HCT116 (cell line): ENCODE data around the gene FBXL17. TPM values are rescaled to one million over a fixed set of nuclear protein-coding genes. Genes with fewer than 3 reads are reported as not detected.

Experiments
- ATAC-seq: fragments of 200-7000 bp; cut with Tn5 transposase; 2 replicates; pipeline ENCODE4 v1.9.1; 2020; ENCODE audit warnings: mild to moderate bottlenecking, moderate library complexity
- BruUV-seq: library from RNA; stranded (reverse); fragments of 400-500 nt; replicated peaks from 2 replicates; lab custom pipeline; 2021; lab: Mats Ljungman, UMichigan
- CTCF ChIA-PET: fragments of 300-600 bp; sonication (Branson Sonifier 250); formaldehyde crosslinking; loops from one replicate; lab custom pipeline; 2021; ENCODE audit warnings: antibody characterized with exemption; lab: Charles Lee
- POLR2A ChIA-PET: fragments of 300-600, 350-600 bp; sonication (Branson Sonifier 250); formaldehyde crosslinking; loops from one replicate; lab custom pipeline; 2021; ENCODE audit warnings: antibody characterized with exemption; lab: Charles Lee
- RAD21 ChIA-PET, 2 experiments: fragments of 300-600 bp; sonication (Branson Sonifier 250); formaldehyde crosslinking; loops; one replicate each; lab custom pipeline; 2023; ENCODE audit warnings: low total read pairs in 2 of 2; ENCODE audit not compliant: uncharacterized antibody in 2 of 2, unreplicated experiment in 2 of 2, low non-redundant PET in 1 of 2; lab: Charles Lee
- DNase-seq: peaks from one replicate; pipeline ENCODE4 v3.0.0-alpha.2; 2010; ENCODE audit warnings: low read depth, low spot score
- H2AFZ ChIP-seq: fragments of 200-600 bp; shearing (Covaris generic), sonication (generic); 2 replicates; pipeline ENCODE4 v1.6.1; 2017; ENCODE audit warnings: low read depth, mixed run types, mixed read lengths, antibody characterized with exemption, low read length; ENCODE audit not compliant: poor library complexity, severe bottlenecking
- H3K27ac ChIP-seq: 2 replicates; pipeline ENCODE4 v1.5.1; 2012; ENCODE audit warnings: low read depth, low read length
- H3K27me3 ChIP-seq: fragments of 200-600 bp; sonication (generic); 2 replicates; pipeline ENCODE4 v1.6.1; 2016; ENCODE audit warnings: mixed run types, low read length, mixed read lengths; ENCODE audit not compliant: insufficient read depth
- H3K36me3 ChIP-seq, 2 experiments: fragments of 200-500 bp in 1 of 2; fragments of 200-600 bp in 1 of 2; sonication (Bioruptor generic) in 1 of 2; sonication (generic) in 1 of 2; 2 replicates each; pipeline versions ENCODE4 v1.5.1 to v1.6.1; 2014 to 2016; ENCODE audit warnings: low read length in 2 of 2, inconsistent platforms in 1 of 2, mixed read lengths in 1 of 2, mixed run types in 1 of 2; ENCODE audit not compliant: insufficient read depth in 2 of 2, control insufficient read depth in 1 of 2
- H3K4me1 ChIP-seq, 2 experiments: fragments of 200-600 bp in 1 of 2; sonication (generic) in 1 of 2; 2 replicates each; pipeline versions ENCODE4 v1.5.1 to v1.6.1; 2012 to 2017; ENCODE audit warnings: low read length in 2 of 2, inconsistent platforms in 1 of 2, mild to moderate bottlenecking in 1 of 2, mixed read lengths in 1 of 2, mixed run types in 1 of 2, moderate library complexity in 1 of 2; ENCODE audit not compliant: insufficient read depth in 2 of 2, control insufficient read depth in 1 of 2
- H3K4me2 ChIP-seq: fragments of 200-600 bp; sonication (generic); 2 replicates; pipeline ENCODE4 v1.6.1; 2017; ENCODE audit warnings: mixed run types, low read length, mixed read lengths
- H3K4me3 ChIP-seq, 2 experiments: fragments of 200-600 bp in 1 of 2; sonication (generic) in 1 of 2; replicated peaks in 1 of 2; 2 replicates each; pipeline ENCODE4 v1.5.1; 2011 to 2016; ENCODE audit warnings: low read length in 2 of 2, control low read depth in 1 of 2, low read depth in 1 of 2, mild to moderate bottlenecking in 1 of 2, mixed read lengths in 1 of 2, mixed run types in 1 of 2
- H3K79me2 ChIP-seq: fragments of 200-600 bp; sonication (generic); 2 replicates; pipeline ENCODE4 v1.6.1; 2017; ENCODE audit warnings: mild to moderate bottlenecking, mixed run types, low read length, moderate library complexity, mixed read lengths; ENCODE audit not compliant: insufficient read depth
- H3K9ac ChIP-seq: fragments of 200-600 bp; sonication (generic); 2 replicates; pipeline ENCODE4 v1.6.1; 2016; ENCODE audit warnings: low read length, mixed read lengths
- H3K9me2 ChIP-seq: fragments of 200-600 bp; sonication (generic), shearing (Covaris generic); 2 replicates; pipeline ENCODE4 v1.6.1; 2017; ENCODE audit warnings: mixed run types, mild to moderate bottlenecking, moderate library complexity; ENCODE audit not compliant: insufficient read depth
- H3K9me3 ChIP-seq, 2 experiments: fragments of 200-500 bp in 1 of 2; fragments of 200-600 bp in 1 of 2; sonication (Bioruptor generic) in 1 of 2; sonication (generic) in 1 of 2; 2 replicates each; pipeline ENCODE4 v1.6.1; 2014 to 2017; ENCODE audit warnings: low read length in 2 of 2, mixed read lengths in 2 of 2, inconsistent platforms in 1 of 2, low read depth in 1 of 2, mild to moderate bottlenecking in 1 of 2, mixed run types in 1 of 2, moderate library complexity in 1 of 2; ENCODE audit not compliant: control insufficient read depth in 1 of 2, insufficient read depth in 1 of 2
- H4K20me1 ChIP-seq: fragments of 200-600 bp; sonication (generic), shearing (Covaris generic); 2 replicates; pipeline ENCODE4 v1.6.1; 2017; ENCODE audit warnings: mixed run types, mild to moderate bottlenecking, moderate library complexity; ENCODE audit not compliant: insufficient read depth
- CEBPB ChIP-seq: IDR thresholded peaks from 2 replicates; pipeline ENCODE4 v1.6.1; 2012; ENCODE audit warnings: low read depth
- ELF1 ChIP-seq: IDR thresholded peaks from 2 replicates; pipeline ENCODE4 v1.6.1; 2012; ENCODE audit warnings: low read depth, borderline replicate concordance
- EZH2 ChIP-seq: fragments of 200-600 bp; sonication (generic); IDR thresholded peaks from 2 replicates; pipeline ENCODE4 v1.6.1; 2017; ENCODE audit warnings: antibody characterized with exemption, mixed run types
- EZH2phosphoT487 ChIP-seq: fragments of 200-600 bp; IDR thresholded peaks from 2 replicates; pipeline ENCODE4 v1.6.1; 2018; ENCODE audit warnings: antibody characterized with exemption, borderline replicate concordance
- MAX ChIP-seq: IDR thresholded peaks from 2 replicates; pipeline ENCODE4 v1.6.1; 2012
- POLR2A ChIP-seq: IDR thresholded peaks from 2 replicates; pipeline ENCODE4 v1.7.0; 2011; ENCODE audit warnings: borderline replicate concordance; ENCODE audit not compliant: insufficient read depth, insufficient read length; ENCODE audit errors: extremely low read depth
- POLR2AphosphoS5 ChIP-seq: IDR thresholded peaks from 2 replicates; pipeline ENCODE4 v1.6.1; 2011; ENCODE audit warnings: mild to moderate bottlenecking, low read depth, low read length, moderate library complexity
- RAD21 ChIP-seq: IDR thresholded peaks from 2 replicates; pipeline ENCODE4 v1.6.1; 2012; ENCODE audit warnings: low read depth, mild to moderate bottlenecking
- REST ChIP-seq: IDR thresholded peaks from 2 replicates; pipeline ENCODE4 v1.6.1; 2012; ENCODE audit warnings: low read depth
- SRF ChIP-seq: IDR thresholded peaks from 2 replicates; pipeline ENCODE4 v1.6.1; 2012; ENCODE audit warnings: low read depth
- TCF7L2 ChIP-seq: IDR thresholded peaks from 2 replicates; pipeline ENCODE4 v1.7.0; 2011; ENCODE audit warnings: borderline replicate concordance, inconsistent platforms; ENCODE audit not compliant: insufficient read depth, insufficient read length; ENCODE audit errors: extremely low read depth
- YY1 ChIP-seq: IDR thresholded peaks from 2 replicates; pipeline ENCODE4 v1.6.1; 2011; ENCODE audit warnings: low read length, low read depth, moderate library complexity, mild to moderate bottlenecking; ENCODE audit not compliant: insufficient replicate concordance; ENCODE audit errors: extremely low read depth
- ZFX ChIP-seq: fragments of 450-650 bp; IDR thresholded peaks from 2 replicates; pipeline ENCODE4 v1.6.1; 2017
- ZNF274 ChIP-seq: fragments of 200-500 bp; sonication (Bioruptor generic); IDR thresholded peaks from 2 replicates; pipeline ENCODE4 v1.6.1; 2014; ENCODE audit warnings: mild to moderate bottlenecking, low read depth, low read length, inconsistent platforms
- intact Hi-C: fragments of 100-400 bp; cut with micrococcal nuclease; formaldehyde crosslinking; loops from 2 replicates; pipeline ENCODE4 v1.10.0; 2022
- total RNA-seq: library from RNA; stranded (reverse); gene quantifications from one replicate; pipeline ENCODE4 v1.2.1, GENCODE V29; 2021; ENCODE audit not compliant: unreplicated experiment
- TF ChIP-seq, protein P1 (sequence below): IDR thresholded peaks from 2 replicates; pipeline ENCODE4 v1.6.1; 2012
- TF ChIP-seq, protein P2 (sequence below): IDR thresholded peaks from 2 replicates; pipeline ENCODE4 v1.6.1; 2011; ENCODE audit warnings: mild to moderate bottlenecking, low read length, moderate library complexity; ENCODE audit not compliant: insufficient replicate concordance; ENCODE audit errors: extremely low read depth

Gene FBXL17
- total RNA-seq, 1 experiment from 2014 or later, result 9.4 TPM

- Histone ChIP-seq H3K4me1 (no peaks in the 10 kb centered on the region), H3K27ac (no peak overlapping the region), H3K9me2 (no peaks in the 10 kb centered on the region), H3K27me3 (no peaks in the 10 kb centered on the region)
- TF ChIP-seq YY1, result no peak
- TF ChIP-seq ELF1, result no peak
- no peak for TF ChIP-seq MAX
- no peak for TF ChIP-seq POLR2A
- TF ChIP-seq, protein P1, sequence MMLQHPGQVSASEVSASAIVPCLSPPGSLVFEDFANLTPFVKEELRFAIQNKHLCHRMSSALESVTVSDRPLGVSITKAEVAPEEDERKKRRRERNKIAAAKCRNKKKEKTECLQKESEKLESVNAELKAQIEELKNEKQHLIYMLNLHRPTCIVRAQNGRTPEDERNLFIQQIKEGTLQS, result no peak
- TF ChIP-seq EZH2, result no peak
- no peak for TF ChIP-seq CEBPB
- no peak for TF ChIP-seq ZFX
- TF ChIP-seq TCF7L2, result no peak
- TF ChIP-seq, all 23 proteins: peak for 0
- Histone ChIP-seq H3K9me3 (no peaks in the 10 kb centered on the region), H3K4me3 (no peak overlapping the region), H2AFZ (no peak overlapping the region), H3K9ac (no peak overlapping the region), H3K4me2 (no peak overlapping the region), H3K36me3 (no peaks in the 10 kb centered on the region), H4K20me1 (no peaks in the 10 kb centered on the region), H3K79me2 (no peaks in the 10 kb centered on the region)
- ChIA-PET POLR2A (interaction anchor here (0.5 to 1.4 kb wide), 2 partner anchors 14 to 459 kb away, joined by 3 read pairs; no protein-coding TSS in a partner anchor), RAD21 (no interaction called here), CTCF (no interaction called here)
- BruUV-seq, result no TSS peak
- no peak for DNase-seq
- intact Hi-C loops, result no loop called here
- ATAC-seq, result no peak
Observed at GRCh38 chr5:108101821-108102220, 280.1 kb downstream of the FBXL17 start.

DNA sequence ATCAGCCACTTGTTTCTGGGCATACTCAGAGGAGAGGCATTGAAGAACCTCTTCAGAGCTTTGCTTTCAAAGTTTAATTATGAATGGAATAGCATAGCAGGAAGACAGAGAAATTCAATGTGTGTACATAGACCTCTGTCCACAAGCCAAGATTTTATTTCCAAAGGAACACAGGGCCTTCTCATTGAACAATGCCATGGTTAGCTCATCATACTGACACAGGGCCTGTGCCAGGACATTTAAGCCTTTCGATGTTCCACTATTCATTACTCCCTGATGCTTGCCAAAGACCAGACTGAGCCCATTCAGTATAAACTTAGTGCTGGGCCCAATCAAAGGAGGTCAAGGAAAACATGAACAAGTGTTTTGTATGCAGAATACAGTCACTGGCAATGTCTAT, 280.8 kb downstream of the FBXL17 start:
- Histone ChIP-seq H3K9ac (no peak overlapping the region), H3K4me2 (no peak overlapping the region), H3K9me2 (no peaks in the 10 kb centered on the region), H3K36me3 (no peaks in the 10 kb centered on the region), H3K27ac (no peak overlapping the region), H3K79me2 (no peaks in the 10 kb centered on the region), H3K4me1 (no peaks in the 10 kb centered on the region), H3K4me3 (no peak overlapping the region), H4K20me1 (no peaks in the 10 kb centered on the region), H3K27me3 (no peaks in the 10 kb centered on the region), H3K9me3 (no peaks in the 10 kb centered on the region), H2AFZ (no peak overlapping the region)
- ChIA-PET RAD21 (no interaction called here), CTCF (no interaction called here), POLR2A (interaction anchor here (0.5 to 1.4 kb wide), 2 partner anchors 14 to 459 kb away, joined by 3 read pairs; no protein-coding TSS in a partner anchor)
- DNase-seq, result no peak
- intact Hi-C loops, result no loop called here
- no TSS peak for BruUV-seq
- no peak for ATAC-seq
- TF ChIP-seq REST (no peak), ZNF274 (no peak), RAD21 (no peak), POLR2AphosphoS5 (no peak), SRF (no peak), ZFX (no peak), EZH2phosphoT487 (no peak), YY1 (no peak)
- TF ChIP-seq, protein P2, sequence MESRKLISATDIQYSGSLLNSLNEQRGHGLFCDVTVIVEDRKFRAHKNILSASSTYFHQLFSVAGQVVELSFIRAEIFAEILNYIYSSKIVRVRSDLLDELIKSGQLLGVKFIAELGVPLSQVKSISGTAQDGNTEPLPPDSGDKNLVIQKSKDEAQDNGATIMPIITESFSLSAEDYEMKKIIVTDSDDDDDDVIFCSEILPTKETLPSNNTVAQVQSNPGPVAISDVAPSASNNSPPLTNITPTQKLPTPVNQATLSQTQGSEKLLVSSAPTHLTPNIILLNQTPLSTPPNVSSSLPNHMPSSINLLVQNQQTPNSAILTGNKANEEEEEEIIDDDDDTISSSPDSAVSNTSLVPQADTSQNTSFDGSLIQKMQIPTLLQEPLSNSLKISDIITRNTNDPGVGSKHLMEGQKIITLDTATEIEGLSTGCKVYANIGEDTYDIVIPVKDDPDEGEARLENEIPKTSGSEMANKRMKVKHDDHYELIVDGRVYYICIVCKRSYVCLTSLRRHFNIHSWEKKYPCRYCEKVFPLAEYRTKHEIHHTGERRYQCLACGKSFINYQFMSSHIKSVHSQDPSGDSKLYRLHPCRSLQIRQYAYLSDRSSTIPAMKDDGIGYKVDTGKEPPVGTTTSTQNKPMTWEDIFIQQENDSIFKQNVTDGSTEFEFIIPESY, result no peak
